Measurements from ENCODE around the gene ZFC3H1. TPM values are rescaled to one million over a fixed set of nuclear protein-coding genes. Genes with fewer than 3 reads are reported as not detected.

The ZFC3H1 gene
- total RNA-seq, 1 donor from 2014 or later: 57.1 TPM

GRCh38 chr12:71661977-71662530, 1.6 kb downstream of the ZFC3H1 start:
- peaks cover 42% of the 10 kb centered on the region for H3K4me1 ChIP-seq
- H3K9me3 ChIP-seq: no peaks in the 10 kb centered on the region
- H3K27ac ChIP-seq: peak overlapping the region; percentile 97
- peaks cover 34% of the 10 kb centered on the region for H3K36me3 ChIP-seq
- no peak for ATAC-seq
- peak overlapping the region; percentile 75 for H3K4me3 ChIP-seq
- no peak for DNase-seq
- TF ChIP-seq, protein P1, sequence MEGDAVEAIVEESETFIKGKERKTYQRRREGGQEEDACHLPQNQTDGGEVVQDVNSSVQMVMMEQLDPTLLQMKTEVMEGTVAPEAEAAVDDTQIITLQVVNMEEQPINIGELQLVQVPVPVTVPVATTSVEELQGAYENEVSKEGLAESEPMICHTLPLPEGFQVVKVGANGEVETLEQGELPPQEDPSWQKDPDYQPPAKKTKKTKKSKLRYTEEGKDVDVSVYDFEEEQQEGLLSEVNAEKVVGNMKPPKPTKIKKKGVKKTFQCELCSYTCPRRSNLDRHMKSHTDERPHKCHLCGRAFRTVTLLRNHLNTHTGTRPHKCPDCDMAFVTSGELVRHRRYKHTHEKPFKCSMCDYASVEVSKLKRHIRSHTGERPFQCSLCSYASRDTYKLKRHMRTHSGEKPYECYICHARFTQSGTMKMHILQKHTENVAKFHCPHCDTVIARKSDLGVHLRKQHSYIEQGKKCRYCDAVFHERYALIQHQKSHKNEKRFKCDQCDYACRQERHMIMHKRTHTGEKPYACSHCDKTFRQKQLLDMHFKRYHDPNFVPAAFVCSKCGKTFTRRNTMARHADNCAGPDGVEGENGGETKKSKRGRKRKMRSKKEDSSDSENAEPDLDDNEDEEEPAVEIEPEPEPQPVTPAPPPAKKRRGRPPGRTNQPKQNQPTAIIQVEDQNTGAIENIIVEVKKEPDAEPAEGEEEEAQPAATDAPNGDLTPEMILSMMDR (IDR thresholded peaks at IDR 0.05): no peak
- no peaks in the 10 kb centered on the region for H3K27me3 ChIP-seq (ENCODE audit: low read depth)
- intact Hi-C loops (cut with DNase I): no loop called here

GRCh38 chr12:71656740-71657139, 6.9 kb downstream of the ZFC3H1 start:
- ATAC-seq: no peak
- no peak for DNase-seq
- Histone ChIP-seq H3K27ac (no peak overlapping the region), H3K36me3 (peaks cover 58% of the 10 kb centered on the region), H3K4me1 (peaks cover 50% of the 10 kb centered on the region), H3K4me3 (no peak overlapping the region), H3K9me3 (peaks cover 8% of the 10 kb centered on the region), H3K27me3 (ENCODE audit: low read depth) (no peaks in the 10 kb centered on the region)
- TF ChIP-seq, protein P1 (IDR thresholded peaks at IDR 0.05): no peak
- intact Hi-C loops (cut with DNase I): no loop called here

GRCh38 chr12:71655907-71656306, 7.7 kb downstream of the ZFC3H1 start:
- Histone ChIP-seq H3K27ac (no peak overlapping the region), H3K27me3 (ENCODE audit: low read depth) (no peaks in the 10 kb centered on the region), H3K4me1 (peaks cover 44% of the 10 kb centered on the region), H3K9me3 (peaks cover 8% of the 10 kb centered on the region), H3K36me3 (peaks cover 65% of the 10 kb centered on the region), H3K4me3 (no peak overlapping the region)
- no peak for ATAC-seq
- no peak for DNase-seq
- intact Hi-C loops (cut with DNase I): no loop called here
- TF ChIP-seq, protein P1 (IDR thresholded peaks at IDR 0.05): no peak

GRCh38 chr12:71655495-71655894, 8.2 kb downstream of the ZFC3H1 start:
- Histone ChIP-seq H3K4me1 (peaks cover 44% of the 10 kb centered on the region), H3K27me3 (ENCODE audit: low read depth) (no peaks in the 10 kb centered on the region), H3K36me3 (peaks cover 68% of the 10 kb centered on the region), H3K9me3 (peaks cover 8% of the 10 kb centered on the region), H3K4me3 (no peak overlapping the region), H3K27ac (no peak overlapping the region)
- no peak for ATAC-seq
- intact Hi-C loops (cut with DNase I): no loop called here
- no peak for DNase-seq
- TF ChIP-seq, protein P1 (IDR thresholded peaks at IDR 0.05): no peak

GRCh38 chr12:71654200-71654599, 9.4 kb downstream of the ZFC3H1 start:
- intact Hi-C loops (cut with DNase I): no loop called here
- Histone ChIP-seq H3K27ac (no peak overlapping the region), H3K4me1 (peaks cover 40% of the 10 kb centered on the region), H3K4me3 (no peak overlapping the region), H3K27me3 (ENCODE audit: low read depth) (no peaks in the 10 kb centered on the region), H3K36me3 (peaks cover 55% of the 10 kb centered on the region), H3K9me3 (peaks cover 8% of the 10 kb centered on the region)
- TF ChIP-seq, protein P1 (IDR thresholded peaks at IDR 0.05): no peak
- DNase-seq (no peak), ATAC-seq (no peak)

Measured in lower lobe of right lung (tissue), 2 donors.